ENCODE measurements around the gene PROB1. TPM values are rescaled to one million over a fixed set of nuclear protein-coding genes. Genes with fewer than 3 reads are reported as not detected.

Gene PROB1
- total RNA-seq, 1 experiment from 2014 or later, result 3.4 TPM

- no peaks in the 10 kb centered on the region for H3K27me3 Mint-ChIP-seq (ENCODE audit: low read depth)
- H2AK5ac ChIP-seq (ENCODE audit: insufficient read length, low read length), result no peak overlapping the region
- H3K23ac ChIP-seq (ENCODE audit: insufficient read length, low read depth, low read length), result no peak overlapping the region
- no peak overlapping the region for H2BK12ac ChIP-seq (ENCODE audit: insufficient read length, low read depth, low read length)
- H3T11ph ChIP-seq (ENCODE audit: low read length), result no peak overlapping the region
- H3K14ac ChIP-seq (ENCODE audit: insufficient read depth, low read length), result no peak overlapping the region
- no peaks in the 10 kb centered on the region for H3K23me2 ChIP-seq (ENCODE audit: insufficient read length, low read depth, low read length, poor library complexity, severe bottlenecking)
- no peak overlapping the region for H3K4ac ChIP-seq (ENCODE audit: low read depth, low read length)
- no peak overlapping the region for H4K5ac ChIP-seq (ENCODE audit: insufficient read length, low read depth, low read length)
- no peak overlapping the region for H3K9ac ChIP-seq (ENCODE audit: extremely low read depth, insufficient read length, low read length)
- H3K36me3 Mint-ChIP-seq (ENCODE audit: insufficient read depth in 1 of 3, low read depth in 3 of 3), result peaks cover 7 to 51% (median 29%) of the 10 kb centered on the region in 3 experiments; a peak in 6 of 7 replicates
- no peaks in the 10 kb centered on the region for H3K4me1 ChIP-seq (ENCODE audit: insufficient read depth, low read length)
- no peak overlapping the region for H3K18ac ChIP-seq (ENCODE audit: insufficient read length, low read depth, low read length)
- H3K4me3 Mint-ChIP-seq, result no peak overlapping the region
- no peak overlapping the region for H3K56ac ChIP-seq (ENCODE audit: insufficient read length, low read depth, low read length)
- no peak for DNase-seq
- no peak overlapping the region for H4K91ac ChIP-seq (ENCODE audit: insufficient read length, low read depth, low read length)
- H3K27ac ChIP-seq (ENCODE audit: insufficient read length, low read depth, low read length), result no peak overlapping the region
- H3K9me3 Mint-ChIP-seq, result no peaks in the 10 kb centered on the region
- H3K4me1 Mint-ChIP-seq, result no peaks in the 10 kb centered on the region
- TF ChIP-seq CTCF (conservative IDR thresholded peaks at IDR 0.05), result no peak
- no peaks in the 10 kb centered on the region for H4K20me1 ChIP-seq (ENCODE audit: control insufficient read depth, insufficient read depth, insufficient read length)
- H3K79me2 ChIP-seq (ENCODE audit: insufficient read depth, low read length), result no peaks in the 10 kb centered on the region
- no peak overlapping the region for H3K4me2 ChIP-seq (ENCODE audit: insufficient read depth, insufficient read length, low read length)
- H3K79me1 ChIP-seq (ENCODE audit: insufficient read depth, low read depth, low read length, poor library complexity, severe bottlenecking), result no peaks in the 10 kb centered on the region
- no peak overlapping the region for H2AFZ ChIP-seq (ENCODE audit: low read length)
- no peak overlapping the region for H4K8ac ChIP-seq (replicated peaks; ENCODE audit: insufficient read length, low read depth, low read length)
- H2BK20ac ChIP-seq (ENCODE audit: low read depth, low read length, poor library complexity, severe bottlenecking), result no peak overlapping the region
- H2BK5ac ChIP-seq (ENCODE audit: insufficient read length, low read length), result no peak overlapping the region
- H3K9me3 ChIP-seq (ENCODE audit: control insufficient read depth, low read depth, low read length), result no peaks in the 10 kb centered on the region
- H2BK120ac ChIP-seq (ENCODE audit: low read depth, low read length, poor library complexity, severe bottlenecking), result no peak overlapping the region
- H2BK15ac ChIP-seq (ENCODE audit: low read depth, low read length), result no peak overlapping the region
- H3K27ac Mint-ChIP-seq, result no peak overlapping the region
- no peaks in the 10 kb centered on the region for H3K27me3 ChIP-seq (ENCODE audit: insufficient read depth, low read length)
- WGBS (ENCODE audit: extremely low coverage, insufficient read length, low lambda C conversion rate), result no CpG with 5 or more reads among the region's 2 CpGs
Measured at GRCh38 chr5:139430015-139430414, 35.1 kb upstream of the PROB1 start.
